NT2/D1 (cell line): ENCODE results near the gene BIRC2.

Experiments used
- DNase-seq: peaks from one replicate; pipeline ENCODE4 v3.0.0-alpha.2; 2011; ENCODE audit warnings: low read depth, low spot score
- H3K27me3 ChIP-seq: 2 replicates; pipeline ENCODE4 v1.6.0; 2011; ENCODE audit warnings: mild to moderate bottlenecking; ENCODE audit not compliant: insufficient read length, insufficient read depth
- H3K36me3 ChIP-seq: 2 replicates; pipeline ENCODE4 v1.6.1; 2011; ENCODE audit warnings: mild to moderate bottlenecking, low read length, mixed read lengths; ENCODE audit not compliant: insufficient read depth, insufficient read length
- H3K4me1 ChIP-seq: 2 replicates; pipeline ENCODE4 v1.5.1; 2011; ENCODE audit not compliant: insufficient read depth, insufficient read length
- H3K4me3 ChIP-seq: 2 replicates; pipeline ENCODE4 v1.5.1; 2011; ENCODE audit warnings: low read depth; ENCODE audit not compliant: insufficient read length
- H3K9ac ChIP-seq: 2 replicates; pipeline ENCODE4 v1.6.0; 2011; ENCODE audit warnings: low read depth; ENCODE audit not compliant: insufficient read length
- H3K9me3 ChIP-seq: 2 replicates; pipeline ENCODE4 v1.5.1; 2011; ENCODE audit warnings: mild to moderate bottlenecking, low read length; ENCODE audit not compliant: insufficient read depth
- SUZ12 ChIP-seq: IDR thresholded peaks from 2 replicates; pipeline ENCODE4 v1.6.1; 2011; ENCODE audit not compliant: insufficient read length, insufficient read depth; ENCODE audit errors: extremely low read depth
- YY1 ChIP-seq: IDR thresholded peaks from 2 replicates; pipeline ENCODE4 v1.6.1; 2011; ENCODE audit not compliant: insufficient read length, insufficient read depth
- ZNF274 ChIP-seq: IDR thresholded peaks from 2 replicates; pipeline ENCODE4 v1.6.1; 2011; ENCODE audit warnings: mild to moderate bottlenecking, low read depth, low read length

Gene BIRC2

GRCh38 chr11:102307727-102308038 lies 39.3 kb upstream of the BIRC2 start:
- TF ChIP-seq SUZ12 (no peak), ZNF274 (no peak), YY1 (no peak)
- Histone ChIP-seq H3K36me3 (no peaks in the 10 kb centered on the region), H3K27me3 (no peaks in the 10 kb centered on the region), H3K9ac (no peak overlapping the region), H3K9me3 (peaks cover 3% of the 10 kb centered on the region; the same call in 1 of the 2 replicates), H3K4me1 (no peaks in the 10 kb centered on the region), H3K4me3 (no peak overlapping the region)
- DNase-seq = no peak

GRCh38 chr11:102309621-102310541 lies 37.1 kb upstream of the BIRC2 start:
- H3K27me3 ChIP-seq = no peaks in the 10 kb centered on the region
- H3K9me3 ChIP-seq = no peaks in the 10 kb centered on the region
- H3K4me3 ChIP-seq = no peak overlapping the region
- peak; percentile 15 for DNase-seq
- no peak for TF ChIP-seq YY1
- TF ChIP-seq ZNF274 = no peak
- no peak for TF ChIP-seq SUZ12
- no peaks in the 10 kb centered on the region for H3K36me3 ChIP-seq
- no peak overlapping the region for H3K9ac ChIP-seq
- no peaks in the 10 kb centered on the region for H3K4me1 ChIP-seq

GRCh38 chr11:102312667-102313066 lies 34.3 kb upstream of the BIRC2 start:
- no peak for DNase-seq
- TF ChIP-seq ZNF274 = no peak
- no peak for TF ChIP-seq SUZ12
- TF ChIP-seq YY1 = no peak
- Histone ChIP-seq H3K27me3 (no peaks in the 10 kb centered on the region), H3K36me3 (no peaks in the 10 kb centered on the region), H3K9me3 (no peaks in the 10 kb centered on the region), H3K9ac (no peak overlapping the region), H3K4me1 (no peaks in the 10 kb centered on the region), H3K4me3 (no peak overlapping the region)

GRCh38 chr11:102313238-102313940 lies 33.6 kb upstream of the BIRC2 start:
- H3K4me3 ChIP-seq = no peak overlapping the region
- no peaks in the 10 kb centered on the region for H3K9me3 ChIP-seq
- no peaks in the 10 kb centered on the region for H3K4me1 ChIP-seq
- no peak overlapping the region for H3K9ac ChIP-seq
- no peaks in the 10 kb centered on the region for H3K36me3 ChIP-seq
- H3K27me3 ChIP-seq = no peaks in the 10 kb centered on the region
- TF ChIP-seq SUZ12 = no peak
- no peak for TF ChIP-seq YY1
- DNase-seq = no peak

- Histone ChIP-seq H3K4me3 (no peak overlapping the region), H3K9me3 (no peaks in the 10 kb centered on the region), H3K27me3 (no peaks in the 10 kb centered on the region), H3K4me1 (no peaks in the 10 kb centered on the region), H3K36me3 (no peaks in the 10 kb centered on the region), H3K9ac (no peak overlapping the region)
- TF ChIP-seq YY1 (no peak), ZNF274 (no peak), SUZ12 (no peak)
- no peak for DNase-seq
Measured at GRCh38 chr11:102314784-102315183, 32.2 kb upstream of the BIRC2 start.

- Histone ChIP-seq H3K4me1 (no peaks in the 10 kb centered on the region), H3K27me3 (no peaks in the 10 kb centered on the region), H3K9me3 (no peaks in the 10 kb centered on the region), H3K9ac (no peak overlapping the region), H3K4me3 (no peak overlapping the region), H3K36me3 (no peaks in the 10 kb centered on the region)
- TF ChIP-seq ZNF274 = no peak
- no peak for TF ChIP-seq YY1
- TF ChIP-seq SUZ12 = no peak
- no peak for DNase-seq
Measured at GRCh38 chr11:102316346-102316904, 30.6 kb upstream of the BIRC2 start.

- no peak within 1 kb of the TSS for H3K9ac ChIP-seq
- no peaks in the 10 kb centered on the region for H3K27me3 ChIP-seq
- DNase-seq = peak; percentile 15
- TF ChIP-seq YY1 = no peak
- no peak for TF ChIP-seq ZNF274
- no peak for TF ChIP-seq SUZ12
- H3K4me3 ChIP-seq = no peak within 1 kb of the TSS
- no peaks in the 10 kb centered on the region for H3K9me3 ChIP-seq
- H3K36me3 ChIP-seq = no peaks in the 10 kb centered on the region
- no peaks in the 10 kb centered on the region for H3K4me1 ChIP-seq
Measured at GRCh38 chr11:102317099-102317767, 29.8 kb upstream of the BIRC2 start, which contains the start of gene BIRC3. TSS of gene BIRC3 (plus strand) at chr11:102317484. CDS start at chr11:102324510, 7,026 bp downstream.
